22Rv1 (cell line): ENCODE results near the gene NUAK1.

Source experiments
- CTCF ChIP-seq: fragments of 450-650 bp; IDR thresholded peaks from 2 replicates; pipeline ENCODE4 v1.5.1; 2017; ENCODE audit warnings: mild to moderate bottlenecking
- ZFX ChIP-seq: fragments of 450-650 bp; IDR thresholded peaks from 2 replicates; pipeline ENCODE4 v1.6.1; 2017; ENCODE audit warnings: antibody characterized with exemption, borderline replicate concordance

- TF ChIP-seq CTCF (no peak), ZFX (no peak)
Observed at GRCh38 chr12:106090591-106091445, 47.9 kb downstream of the NUAK1 start.
